H1 (cell line): Measurements from ENCODE around the gene ZDHHC19. TPM values are rescaled to one million over a fixed set of nuclear protein-coding genes. Genes with fewer than 3 reads are reported as not detected.

Experiments
- CTCF ChIA-PET: fragments of 300-600 bp; sonication (Branson Sonifier 250); formaldehyde crosslinking; loops from one replicate; lab custom pipeline; 2021; ENCODE audit not compliant: partially characterized antibody; lab: Charles Lee
- POLR2A ChIA-PET: fragments of 300-600 bp; sonication (Branson Sonifier 250); formaldehyde crosslinking; loops from one replicate; lab custom pipeline; 2021; ENCODE audit warnings: inconsistent platforms; ENCODE audit not compliant: partially characterized antibody; lab: Charles Lee
- DNase-seq, 2 experiments: peaks; one replicate each; pipeline versions ENCODE4 v3.0.0 to v3.0.0-alpha.2; 2010 to 2022; ENCODE audit warnings: low spot score in 2 of 2, low read depth in 1 of 2, mixed read lengths in 1 of 2
- FAIRE-seq: peaks from 2 replicates; lab custom pipeline; 2011; peaks lifted over from hg19 to GRCh38; lab: Jason Lieb, UNC
- H2AFZ ChIP-seq: 2 replicates; pipeline ENCODE4 v1.8.1; 2012; ENCODE audit warnings: low read length, inconsistent platforms
- H2AK5ac ChIP-seq: 2 replicates; pipeline ENCODE4 v1.6.1; 2013; ENCODE audit warnings: low read depth, low read length
- H2BK120ac ChIP-seq: replicated peaks from 2 replicates; pipeline ENCODE3; 2013; ENCODE audit warnings: low read depth, low read length, inconsistent platforms
- H2BK12ac ChIP-seq: 2 replicates; pipeline ENCODE4 v1.6.1; 2013; ENCODE audit warnings: low read depth, low read length
- H2BK15ac ChIP-seq: 2 replicates; pipeline ENCODE4 v1.6.1; 2013; ENCODE audit warnings: low read length
- H2BK20ac ChIP-seq: 2 replicates; pipeline ENCODE4 v1.6.1; 2013; ENCODE audit warnings: low read length
- H2BK5ac ChIP-seq: 2 replicates; pipeline ENCODE4 v1.6.1; 2013; ENCODE audit warnings: low read depth, low read length
- H3K14ac ChIP-seq: 2 replicates; pipeline ENCODE4 v1.6.1; 2013; ENCODE audit warnings: inconsistent platforms; ENCODE audit not compliant: insufficient read length
- H3K18ac ChIP-seq: 2 replicates; pipeline ENCODE4 v1.6.1; 2013; ENCODE audit warnings: low read length; ENCODE audit errors: extremely low read depth
- H3K23ac ChIP-seq: 2 replicates; pipeline ENCODE4 v1.6.1; 2013; ENCODE audit warnings: inconsistent platforms; ENCODE audit not compliant: insufficient read length
- H3K23me2 ChIP-seq: 2 replicates; pipeline ENCODE4 v1.6.1; 2013; ENCODE audit warnings: low read depth, low read length
- H3K27ac ChIP-seq: 2 replicates; pipeline ENCODE4 v1.6.1; 2011; ENCODE audit warnings: low read depth, low read length, inconsistent platforms
- H3K27me3 ChIP-seq, 4 experiments: replicated peaks in 1 of 4; 1 replicate in 1 of 4; 2 replicates in 3 of 4; pipeline versions ENCODE4 v1.6.1 to v1.8.1; 2011 to 2013; ENCODE audit warnings: low read length in 3 of 4, mild to moderate bottlenecking in 3 of 4, inconsistent platforms in 2 of 4, mixed read lengths in 2 of 4, moderate library complexity in 1 of 4; ENCODE audit not compliant: control insufficient read depth in 3 of 4, insufficient read depth in 3 of 4; ENCODE audit errors: extremely low read depth in 1 of 4
- H3K36me3 ChIP-seq, 4 experiments: 2 replicates each; pipeline versions ENCODE4 v1.6.1 to v1.8.1; 2011 to 2013; ENCODE audit warnings: mild to moderate bottlenecking in 4 of 4, low read length in 3 of 4, moderate library complexity in 2 of 4, control low read depth in 1 of 4, inconsistent platforms in 1 of 4; ENCODE audit not compliant: insufficient read depth in 4 of 4, control insufficient read depth in 2 of 4
- H3K4ac ChIP-seq: replicated peaks from 2 replicates; pipeline ENCODE3; 2013; ENCODE audit warnings: low read length, low read depth, mixed read lengths, inconsistent platforms; ENCODE audit not compliant: insufficient read length
- H3K4me1 ChIP-seq, 4 experiments: replicated peaks in 1 of 4; 1 replicate in 1 of 4; 2 replicates in 3 of 4; pipeline versions ENCODE4 v1.6.1 to v1.8.1; 2011 to 2013; ENCODE audit warnings: low read length in 3 of 4, inconsistent platforms in 2 of 4, mixed read lengths in 1 of 4; ENCODE audit not compliant: insufficient read depth in 4 of 4, control insufficient read depth in 3 of 4
- H3K4me2 ChIP-seq, 2 experiments: 2 replicates each; pipeline versions ENCODE4 v1.6.1 to v1.8.1; 2011 to 2013; ENCODE audit warnings: low read depth in 2 of 2, low read length in 2 of 2, control low read depth in 1 of 2, inconsistent platforms in 1 of 2, mild to moderate bottlenecking in 1 of 2; ENCODE audit not compliant: insufficient read depth in 1 of 2
- H3K4me3 ChIP-seq, 4 experiments: fragments of 200-600, 300-600 bp in 1 of 4; sonication (generic), shearing (Covaris generic), sonication (Bioruptor Twin) in 1 of 4; 2 replicates each; pipeline versions ENCODE4 v1.5.1 to v1.8.1; 2011 to 2016; ENCODE audit warnings: low read length in 4 of 4, low read depth in 3 of 4, control low read depth in 2 of 4, inconsistent platforms in 2 of 4, mild to moderate bottlenecking in 2 of 4, mixed read lengths in 1 of 4, moderate library complexity in 1 of 4; ENCODE audit not compliant: insufficient read depth in 2 of 4; ENCODE audit errors: extremely low read depth in 1 of 4
- H3K56ac ChIP-seq: replicated peaks from 2 replicates; pipeline ENCODE3; 2013; ENCODE audit warnings: low read depth, mild to moderate bottlenecking, mixed read lengths, low read length, inconsistent platforms; ENCODE audit not compliant: insufficient read length
- H3K79me1 ChIP-seq: 2 replicates; pipeline ENCODE4 v1.6.1; 2013; ENCODE audit warnings: low read depth, low read length, control low read depth
- H3K79me2 ChIP-seq, 2 experiments: 2 replicates each; pipeline versions ENCODE4 v1.6.1 to v1.8.1; 2012 to 2013; ENCODE audit warnings: low read length in 2 of 2, mild to moderate bottlenecking in 2 of 2, inconsistent platforms in 1 of 2; ENCODE audit not compliant: insufficient read depth in 2 of 2, control insufficient read depth in 1 of 2
- H3K9ac ChIP-seq, 4 experiments: replicated peaks in 1 of 4; 1 replicate in 1 of 4; 2 replicates in 3 of 4; pipeline versions ENCODE4 v1.6.1 to v1.8.1; 2011 to 2013; ENCODE audit warnings: low read depth in 3 of 4, low read length in 3 of 4, control low read depth in 2 of 4, mild to moderate bottlenecking in 2 of 4, moderate library complexity in 2 of 4, inconsistent platforms in 1 of 4; ENCODE audit errors: extremely low read depth in 1 of 4
- H3K9me3 ChIP-seq, 2 experiments: 2 replicates each; pipeline versions ENCODE4 v1.6.1 to v1.8.1; 2012 to 2013; ENCODE audit warnings: mild to moderate bottlenecking in 2 of 2, moderate library complexity in 2 of 2, control low read depth in 1 of 2, inconsistent platforms in 1 of 2, low read depth in 1 of 2, low read length in 1 of 2, mixed read lengths in 1 of 2; ENCODE audit not compliant: insufficient read depth in 2 of 2
- H4K20me1 ChIP-seq, 2 experiments: replicated peaks in 1 of 2; 2 replicates each; pipeline versions ENCODE3 to v1.8.1; 2011 to 2013; ENCODE audit warnings: inconsistent platforms in 2 of 2, low read length in 2 of 2, mild to moderate bottlenecking in 1 of 2; ENCODE audit not compliant: insufficient read depth in 2 of 2, control insufficient read depth in 1 of 2
- H4K5ac ChIP-seq: 2 replicates; pipeline ENCODE4 v1.6.1; 2013; ENCODE audit warnings: low read length, low read depth, mixed read lengths, inconsistent platforms; ENCODE audit not compliant: insufficient read length
- H4K8ac ChIP-seq: 2 replicates; pipeline ENCODE4 v1.8.0; 2013; ENCODE audit warnings: mild to moderate bottlenecking, moderate library complexity, low read length, inconsistent platforms; ENCODE audit not compliant: insufficient read depth; ENCODE audit errors: extremely low read depth
- H4K91ac ChIP-seq: replicated peaks from 2 replicates; pipeline ENCODE3; 2013; ENCODE audit warnings: low read length, mixed read lengths, inconsistent platforms; ENCODE audit not compliant: insufficient read length
- CHD1 ChIP-seq: IDR thresholded peaks from 2 replicates; pipeline ENCODE4 v1.6.1; 2012; ENCODE audit warnings: low read depth, low read length, improper control_type of control experiment
- CHD2 ChIP-seq: IDR thresholded peaks from 2 replicates; pipeline ENCODE4 v1.6.1; 2012; ENCODE audit warnings: low read length, improper control_type of control experiment
- EGR1 ChIP-seq: IDR thresholded peaks from 2 replicates; pipeline ENCODE4 v1.6.1; 2011; ENCODE audit warnings: low read depth, low read length, borderline replicate concordance
- GABPA ChIP-seq: IDR thresholded peaks from 2 replicates; pipeline ENCODE4 v1.6.1; 2011; ENCODE audit warnings: mild to moderate bottlenecking, low read length, moderate library complexity, borderline replicate concordance; ENCODE audit not compliant: insufficient read depth
- GTF2F1 ChIP-seq: IDR thresholded peaks from 2 replicates; pipeline ENCODE4 v1.6.1; 2012; ENCODE audit warnings: low read depth, low read length, improper control_type of control experiment, borderline replicate concordance
- KDM4A ChIP-seq: IDR thresholded peaks from one replicate; pipeline ENCODE4 v1.7.1; 2012; ENCODE audit warnings: low read depth, mild to moderate bottlenecking, moderate library complexity, low read length, inconsistent platforms; ENCODE audit not compliant: severe bottlenecking
- SAP30 ChIP-seq: fragments of 300-600 bp; sonication (generic); IDR thresholded peaks from 2 replicates; pipeline ENCODE4 v1.7.1; 2012; ENCODE audit warnings: low read length, moderate library complexity, mild to moderate bottlenecking, inconsistent platforms; ENCODE audit not compliant: insufficient read depth, insufficient replicate concordance
- SIRT6 ChIP-seq: IDR thresholded peaks from one replicate; pipeline ENCODE4 v1.7.1; 2012; ENCODE audit warnings: low read length, inconsistent platforms
- SP4 ChIP-seq: IDR thresholded peaks from 2 replicates; pipeline ENCODE4 v1.6.1; 2012; ENCODE audit warnings: low read length, inconsistent platforms
- SRF ChIP-seq: IDR thresholded peaks from 2 replicates; pipeline ENCODE4 v1.6.1; 2011; ENCODE audit warnings: mild to moderate bottlenecking, low read depth, low read length, moderate library complexity
- TAF1 ChIP-seq: IDR thresholded peaks from 2 replicates; pipeline ENCODE4 v1.6.1; 2011; ENCODE audit warnings: mild to moderate bottlenecking, low read depth, low read length
- TCF12 ChIP-seq: IDR thresholded peaks from 2 replicates; pipeline ENCODE4 v1.6.1; 2011; ENCODE audit warnings: low read depth, mild to moderate bottlenecking, low read length
- WGBS, 2 experiments: shearing (Covaris generic) in 1 of 2; methylation state at CpG; one replicate each; pipeline versions ENCODE4 v1.1.6 to v1.1.7; 2013 to 2015; ENCODE audit warnings: low lambda C conversion rate in 2 of 2, mixed read lengths in 2 of 2, inconsistent platforms in 1 of 2, low coverage in 1 of 2, missing lambda C conversion rate in 1 of 2; ENCODE audit not compliant: insufficient replicate concordance in 2 of 2, insufficient coverage in 1 of 2, insufficient read length in 1 of 2; ENCODE audit errors: extremely low coverage in 1 of 2, missing lambda C conversion rate in 1 of 2; 5-methylcytosine and 5-hydroxymethylcytosine counted together
- polyA plus RNA-seq, 7 experiments: library from polyadenylated mRNA; depleted of rRNA in 3 of 7; stranded (reverse) in 5 of 7; unstranded in 2 of 7; fragments of >200 nt in 5 of 7; fragments of 200-250 nt in 2 of 7; gene quantifications; 1 replicate in 5 of 7; 2 replicates in 1 of 7; 4 replicates in 1 of 7; pipeline versions ENCODE4 v1.2.1 to v1.2.3, GENCODE V29; 2011 to 2013; ENCODE audit warnings: missing spikeins in 2 of 7, mixed read lengths in 2 of 7
- total RNA-seq: library from RNA; stranded (reverse); fragmentation: NEBNext Ultra II Directional; extraction: Animal tissue kit (Norgen Biotek cat#: 25700); gene quantifications from 2 replicates; pipeline ENCODE4 v1.2.1, GENCODE V29; 2021

Gene ZDHHC19
- total and polyA plus RNA-seq, 2 of the 8 experiments (the other 6 are each of a cell fraction or from before 2014, with no cell fraction given) = 2.5 to 4.1 TPM

- Histone ChIP-seq H3K4ac (no peak overlapping the region), H3K36me3 (no peaks in the 10 kb centered on the region; a peak in 1 of 8 replicates), H4K8ac (peak overlapping the region; percentile 94; the same call in 1 of the 2 replicates), H3K56ac (no peak overlapping the region), H3K18ac (no peak overlapping the region; the same call in 1 of the 2 replicates), H3K4me2 (no peak overlapping the region), H4K20me1 (peaks cover 0 to 1% of the 10 kb centered on the region in 2 experiments), H2BK12ac (0 out of 2 replicates have a peak overlapping the region, but pooled peaks have one; percentile 11), H2AFZ (peak overlapping the region; percentile 95), H3K14ac (no peak overlapping the region), H3K79me2 (peaks cover 0 to 1% of the 10 kb centered on the region in 2 experiments; a peak in 1 of 4 replicates), H3K23ac (no peak overlapping the region), H2BK15ac (no peak overlapping the region), H2BK5ac (no peak overlapping the region), H3K4me1 (peaks cover 0 to 13% (median 5%) of the 10 kb centered on the region in 4 experiments), H3K23me2 (peaks cover under 1% of the 10 kb centered on the region; the same call in 1 of the 2 replicates), H3K27ac (no peak overlapping the region), H2BK20ac (no peak overlapping the region), H2BK120ac (no peak overlapping the region), H3K9ac (no peak overlapping the region), H3K4me3 (no peak overlapping the region), H3K27me3 (no peaks in the 10 kb centered on the region), H4K5ac (no peak overlapping the region), H4K91ac (no peak overlapping the region), H2AK5ac (no peak overlapping the region), H3K79me1 (no peaks in the 10 kb centered on the region), H3K9me3 (no peaks in the 10 kb centered on the region)
- DNase-seq = no peak
- 97% methylated on average over 12 of the region's 13 CpGs; no CpG with 5 or more reads in 1 of the 2 experiments for WGBS, 2 experiments
- ChIA-PET POLR2A (no interaction called here), CTCF (interaction anchor here (0.7 to 1.1 kb wide), 5 partner anchors 10 to 86 kb away, joined by 3 to 4 read pairs (median 3); no protein-coding TSS in a partner anchor)
- FAIRE-seq = no peak
- no peak for TF ChIP-seq GABPA
- no peak for TF ChIP-seq EGR1
- no peak for TF ChIP-seq SP4
- TF ChIP-seq CHD1 = no peak
- TF ChIP-seq CHD2 = no peak
- no peak for TF ChIP-seq GTF2F1
- TF ChIP-seq SAP30 = no peak
- TF ChIP-seq TAF1 = no peak
- no peak for TF ChIP-seq TCF12
- TF ChIP-seq SIRT6 = no peak
- TF ChIP-seq SRF = no peak
- no peak for TF ChIP-seq KDM4A
Measured at GRCh38 chr3:196159526-196159925, 51.7 kb downstream of the ZDHHC19 start.
